IPS-11a (cell line): Measurements from ENCODE around the gene CCDC14.
"Not testable (repeated sequence)": the region's sequence is repeated elsewhere in the genome, so short reads cannot be mapped to it uniquely, and the experiment has no call there.

Experiments used
- H3K4me3 ChIP-seq: one replicate; pipeline ENCODE4 v1.5.1; 2013; ENCODE audit warnings: low read depth, low read length, control low read depth

Gene CCDC14

GRCh38 chr3:123907720-123908119 lies 53.3 kb downstream of the CCDC14 start:
- no peak overlapping the region for H3K4me3 ChIP-seq

DNA sequence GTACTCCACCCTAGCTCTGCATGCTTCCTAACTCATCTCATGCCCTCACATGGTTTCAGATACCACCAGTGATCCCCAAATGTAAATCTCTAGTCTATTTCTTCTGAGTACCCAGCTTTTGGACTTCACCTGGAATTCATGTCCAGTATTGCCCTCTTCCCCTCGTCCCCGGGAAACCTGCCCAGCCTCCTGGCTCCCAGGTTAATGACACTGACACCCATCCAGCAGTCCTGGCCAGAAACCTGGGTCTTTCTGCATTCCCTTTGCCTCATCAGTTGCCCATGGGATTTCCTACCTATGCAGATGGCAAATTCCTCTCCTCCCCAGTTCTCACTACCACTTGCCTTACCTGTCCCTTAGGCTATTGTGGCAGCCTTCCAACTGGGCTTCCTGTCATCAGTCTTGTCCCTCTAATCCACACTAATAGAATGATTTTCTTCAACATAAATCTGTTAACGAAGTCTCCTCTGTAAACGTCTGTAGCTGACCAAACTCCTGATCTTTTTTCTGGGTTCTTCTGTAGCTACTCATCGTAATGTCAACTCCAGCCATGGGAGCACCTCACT lies 61.6 kb downstream of the CCDC14 start:
- H3K4me3 ChIP-seq: no peak overlapping the region

DNA sequence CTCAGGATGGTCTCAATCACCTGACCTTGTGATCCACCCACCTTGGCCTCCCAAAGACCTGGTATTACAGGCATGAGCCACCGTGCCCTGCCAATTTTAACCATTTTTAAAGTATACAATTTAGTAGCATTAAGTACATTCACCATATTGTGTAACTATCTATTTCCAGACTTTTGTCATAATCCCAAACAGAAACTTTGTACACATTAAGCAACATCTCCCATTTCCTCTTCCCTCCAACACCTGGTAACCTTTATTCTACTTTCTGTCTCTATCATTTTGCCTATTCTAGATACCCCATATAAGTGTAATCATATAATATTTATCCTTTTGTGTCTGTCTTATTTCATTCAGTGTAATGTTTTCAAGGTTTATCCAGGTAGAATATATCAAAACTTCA lies 68.0 kb downstream of the CCDC14 start:
- no peak overlapping the region for H3K4me3 ChIP-seq

GRCh38 chr3:123892195-123892594 lies 68.8 kb downstream of the CCDC14 start:
- H3K4me3 ChIP-seq: no peak overlapping the region

DNA sequence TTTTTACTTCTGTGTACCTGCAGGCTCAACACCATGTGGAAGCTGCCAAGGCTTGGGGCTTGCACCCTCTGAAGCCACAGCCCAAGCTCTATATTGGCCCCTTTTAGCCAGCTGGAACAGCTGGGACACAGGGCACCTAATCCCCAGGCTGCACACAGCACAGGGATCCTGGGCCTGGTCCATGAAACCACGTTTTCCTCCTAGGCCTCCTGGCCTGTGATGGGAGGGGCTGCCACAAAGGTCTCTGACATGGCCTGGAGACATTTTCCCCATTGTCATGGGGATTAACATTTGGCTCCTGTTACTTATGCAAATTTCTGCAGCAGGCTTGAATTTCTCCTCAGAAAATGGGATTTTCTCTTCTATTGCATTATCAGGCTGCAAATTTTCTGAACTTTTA lies 70.0 kb downstream of the CCDC14 start:
- H3K4me3 ChIP-seq: not testable (repeated sequence)

DNA sequence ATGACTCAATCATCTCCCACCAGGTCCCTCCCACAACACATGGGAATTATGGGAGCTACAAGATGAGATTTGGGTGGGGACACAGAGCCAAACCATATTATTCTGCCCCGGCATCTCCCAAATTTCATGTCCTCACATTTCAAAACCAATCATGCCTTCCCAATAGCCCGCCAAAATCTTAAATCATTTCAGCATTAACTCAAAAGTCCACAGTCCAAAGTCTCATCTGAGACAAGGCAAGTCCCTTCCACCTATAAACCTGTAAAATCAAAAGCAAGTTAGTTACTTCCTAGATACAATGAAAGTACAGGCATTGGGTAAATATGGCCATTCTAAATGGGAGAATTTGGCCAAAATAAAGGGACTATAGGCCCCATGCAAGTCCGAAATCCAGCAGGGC lies 70.9 kb downstream of the CCDC14 start:
- not testable (repeated sequence) for H3K4me3 ChIP-seq

- no peak overlapping the region for H3K4me3 ChIP-seq
These were observed 76.0 kb downstream of the CCDC14 start for GRCh38 chr3:123884993-123885392.

DNA sequence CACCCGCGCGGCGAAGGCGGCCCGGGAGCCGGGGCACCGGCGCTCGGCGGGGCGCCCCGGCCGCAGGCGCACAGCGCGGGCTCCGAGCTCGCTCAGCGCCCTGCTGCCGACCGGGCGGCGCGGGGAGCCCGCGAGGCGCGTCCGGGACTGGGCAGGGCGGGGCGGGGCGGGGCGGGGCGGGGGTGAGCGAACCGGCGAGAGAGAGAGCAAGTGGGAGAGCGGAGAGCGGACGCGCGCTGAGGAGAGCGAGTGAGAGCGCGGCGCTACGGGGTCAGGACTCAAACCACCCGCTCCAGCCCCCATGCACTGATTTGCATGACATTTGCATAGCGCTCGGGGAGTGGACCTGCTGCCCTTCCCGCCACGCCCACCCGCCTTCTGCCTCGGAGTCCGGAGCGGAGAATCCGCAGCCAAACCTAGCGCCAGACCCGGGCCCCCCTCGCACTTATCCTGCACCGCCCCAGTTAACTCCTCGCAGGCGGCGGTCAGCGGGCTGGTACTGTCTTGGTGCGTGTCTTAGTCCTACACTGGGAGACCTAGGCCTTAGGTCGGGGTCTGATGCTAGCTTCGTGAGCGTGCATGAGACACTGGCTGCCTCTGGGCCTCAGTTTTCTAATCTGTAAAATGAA lies 76.7 kb downstream of the CCDC14 start, which contains the start of gene MYLK:
MYLK (minus strand) TSS at position 130 of the 629 bp plus-strand sequence. CDS start 90,491 bp downstream, outside the sequence.
- peak within 1 kb of the TSS; percentile 55 for H3K4me3 ChIP-seq

DNA sequence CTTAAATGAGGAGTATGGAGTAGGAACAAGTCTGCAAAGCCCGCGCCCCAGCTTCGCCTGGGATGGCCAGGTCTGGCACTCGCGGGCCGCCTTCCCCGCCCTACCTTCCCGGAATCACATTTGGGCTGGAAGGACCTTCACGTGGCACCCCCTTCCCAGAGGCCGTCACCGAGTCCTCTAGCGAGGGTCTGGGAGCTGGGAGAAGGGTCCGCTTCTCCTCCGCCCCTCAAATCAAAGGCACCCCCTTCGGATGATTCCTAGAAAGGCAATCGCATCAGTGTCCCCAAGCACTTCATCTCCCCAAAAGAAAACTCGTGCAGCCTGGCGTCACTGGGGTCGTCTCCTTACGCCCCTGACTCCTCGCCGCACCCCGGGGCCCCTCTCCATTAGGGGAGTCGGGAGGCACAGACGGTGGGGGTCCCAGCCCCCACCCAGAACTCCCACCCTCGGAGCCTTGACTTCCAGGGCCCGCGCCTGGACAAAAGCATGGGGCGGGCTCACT lies 77.3 kb downstream of the CCDC14 start:
- H3K4me3 ChIP-seq: peak overlapping the region; percentile 55

GRCh38 chr3:123883111-123883510 lies 77.9 kb downstream of the CCDC14 start:
- H3K4me3 ChIP-seq: peak overlapping the region; percentile 55

- H3K4me3 ChIP-seq: no peak overlapping the region
These were observed 79.3 kb downstream of the CCDC14 start for GRCh38 chr3:123881771-123882170.

GRCh38 chr3:123880998-123881561 lies 79.9 kb downstream of the CCDC14 start:
- H3K4me3 ChIP-seq: no peak overlapping the region

DNA sequence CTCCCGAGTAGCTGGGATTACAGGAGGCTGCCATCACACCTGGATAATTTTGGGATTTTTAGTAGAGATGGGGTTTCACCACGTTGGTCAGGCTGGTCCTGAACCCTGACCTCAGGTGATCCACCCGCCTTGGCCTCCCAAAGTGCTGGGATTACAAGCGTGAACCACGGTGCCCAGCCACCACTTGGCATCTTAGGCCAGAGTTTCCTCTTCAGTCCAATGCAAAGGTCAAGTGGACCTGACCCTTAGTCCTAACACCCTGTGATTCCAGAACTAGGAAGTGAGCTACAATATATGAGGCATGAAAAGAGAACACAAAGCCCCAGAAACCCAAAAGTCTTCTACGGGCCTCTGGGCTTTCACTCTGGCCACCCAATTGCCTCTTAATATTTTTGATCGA lies 82.2 kb downstream of the CCDC14 start:
- H3K4me3 ChIP-seq: no peak overlapping the region

GRCh38 chr3:123877965-123878364 lies 83.1 kb downstream of the CCDC14 start:
- no peak overlapping the region for H3K4me3 ChIP-seq

DNA sequence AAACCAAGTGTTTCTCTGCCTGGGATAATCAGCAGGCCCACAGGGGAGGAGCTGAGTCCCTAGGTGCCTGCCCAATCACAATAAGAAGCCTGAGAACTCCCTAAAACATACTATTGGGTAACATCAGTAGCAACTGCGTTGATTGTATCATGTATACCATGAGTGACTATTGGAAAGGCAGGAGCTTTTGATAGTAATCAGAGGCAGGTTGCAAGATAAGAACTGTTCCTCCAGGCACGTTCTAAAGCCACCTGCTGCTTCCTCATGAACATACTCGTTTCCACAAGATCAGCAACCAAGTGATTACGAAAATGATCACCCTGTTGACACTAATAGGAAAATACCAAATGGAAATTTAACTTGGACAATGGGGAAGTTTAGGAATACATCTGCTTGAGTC lies 83.6 kb downstream of the CCDC14 start:
- no peak overlapping the region for H3K4me3 ChIP-seq

DNA sequence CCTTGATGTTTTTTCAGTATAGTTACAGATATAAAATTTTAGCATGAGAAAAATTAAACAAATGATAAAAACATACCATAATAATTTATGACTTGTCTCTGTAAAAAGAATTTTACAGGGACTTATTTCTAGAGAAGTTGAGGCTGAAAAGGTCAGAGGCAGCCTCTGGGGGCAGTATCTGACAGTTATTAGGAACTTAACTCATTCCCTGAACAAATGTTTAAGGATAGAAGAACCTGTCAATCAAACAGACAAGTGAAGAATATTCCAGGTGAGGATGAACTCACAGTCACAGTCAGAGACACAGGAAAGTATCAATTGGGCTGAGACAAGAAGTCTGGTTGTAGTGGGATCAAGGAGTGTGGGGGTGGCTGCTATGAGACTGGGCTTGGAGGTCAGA lies 84.2 kb downstream of the CCDC14 start:
- no peak overlapping the region for H3K4me3 ChIP-seq

DNA sequence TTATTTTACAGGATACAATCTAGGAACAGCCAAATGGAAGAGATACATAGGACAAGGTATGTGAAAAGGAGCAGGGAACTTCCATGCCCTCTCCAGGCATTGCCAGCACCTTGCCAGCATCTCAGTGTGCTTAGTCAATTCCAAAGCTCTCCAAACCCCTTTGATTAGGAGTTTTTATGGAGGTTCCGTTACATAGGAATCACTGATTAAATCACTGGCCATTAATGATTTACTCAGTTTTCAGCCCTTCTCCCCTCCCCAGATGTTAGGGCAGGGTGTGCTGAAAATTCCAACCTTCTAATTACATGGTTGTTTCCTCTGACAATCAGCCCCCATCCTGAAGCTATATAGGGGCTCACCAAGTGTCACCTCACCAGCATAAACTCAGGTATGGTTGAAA lies 88.4 kb downstream of the CCDC14 start:
- no peak overlapping the region for H3K4me3 ChIP-seq

GRCh38 chr3:123871946-123872345 lies 89.1 kb downstream of the CCDC14 start:
- H3K4me3 ChIP-seq: no peak overlapping the region

DNA sequence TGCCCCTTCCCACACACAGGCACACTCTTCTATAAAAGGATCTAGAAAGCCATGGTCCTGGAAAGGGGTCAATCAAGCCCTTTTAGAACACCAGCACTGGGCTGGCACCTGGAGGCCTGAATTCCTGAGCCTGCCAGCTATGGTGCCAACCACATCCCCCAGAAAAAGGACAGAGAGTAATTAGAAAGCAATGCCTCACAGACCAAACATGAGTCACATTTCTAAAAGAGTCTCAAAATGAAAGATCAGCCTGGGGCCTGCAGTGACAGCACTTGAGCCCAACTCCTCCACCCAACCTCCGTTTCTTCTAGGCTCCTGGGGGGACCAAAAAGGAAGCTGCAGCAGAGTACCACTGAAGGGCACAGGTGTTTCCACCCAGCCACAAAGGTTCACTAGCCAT lies 91.0 kb downstream of the CCDC14 start:
- H3K4me3 ChIP-seq: no peak overlapping the region

- no peak overlapping the region for H3K4me3 ChIP-seq
These were observed 91.9 kb downstream of the CCDC14 start for GRCh38 chr3:123869165-123869564.

DNA sequence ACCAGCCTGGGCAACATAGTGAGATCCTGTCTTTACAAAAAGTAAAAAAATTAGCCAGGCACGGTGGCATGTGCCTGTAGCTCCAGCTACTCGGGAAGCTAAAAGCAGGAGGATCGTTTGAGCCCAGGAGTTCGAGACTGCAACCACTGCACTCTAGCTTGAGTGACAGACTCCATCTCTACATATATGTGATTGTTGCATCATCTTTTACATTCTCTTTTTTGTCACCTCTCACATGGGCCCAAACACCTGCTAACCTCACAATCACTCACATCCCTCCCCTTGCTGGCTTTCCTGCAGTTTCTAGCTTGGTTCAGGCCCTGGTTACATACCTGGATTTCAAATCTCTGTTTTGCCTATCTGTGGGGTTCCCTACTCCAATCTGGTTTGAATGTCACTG lies 96.3 kb downstream of the CCDC14 start:
- no peak overlapping the region for H3K4me3 ChIP-seq
